PC-3 (cell line): Measurements from ENCODE around the gene MAPKAP1. TPM values are rescaled to one million over a fixed set of nuclear protein-coding genes. Genes with fewer than 3 reads are reported as not detected.
A peak's percentile ranks its signal among the peaks of the same experiment; 100 is the strongest.

ENCODE experiments used
- ATAC-seq: fragments of 200-7000 bp; cut with Tn5 transposase; 2 replicates; pipeline ENCODE4 v1.9.1; 2020; ENCODE audit warnings: mild to moderate bottlenecking, moderate library complexity
- BruUV-seq: library from RNA; stranded (reverse); fragments of 400-500 nt; replicated peaks from 2 replicates; lab custom pipeline; 2021; lab: Mats Ljungman, UMichigan
- CTCF ChIA-PET: fragments of 300-600 bp; sonication (Branson Sonifier 250); formaldehyde crosslinking; loops from one replicate; lab custom pipeline; 2022; ENCODE audit warnings: antibody characterized with exemption; lab: Charles Lee
- POLR2A ChIA-PET: fragments of 300-600 bp; sonication (Branson Sonifier 250); formaldehyde crosslinking; loops from one replicate; lab custom pipeline; 2022; ENCODE audit warnings: antibody characterized with exemption; ENCODE audit not compliant: unreplicated experiment; lab: Charles Lee
- DNase-seq: peaks from one replicate; pipeline ENCODE4 v3.0.0-alpha.2; 2015
- H2AFZ ChIP-seq: fragments of 300-600 bp; sonication (generic); 2 replicates; pipeline ENCODE4 v1.6.0; 2016; ENCODE audit warnings: antibody characterized with exemption, low read length
- H3F3A ChIP-seq: fragments of 300-600 bp; sonication (generic); one replicate; pipeline ENCODE4 v1.6.0; 2017; ENCODE audit warnings: antibody characterized with exemption, low read length, control low read depth, mild to moderate bottlenecking; ENCODE audit not compliant: unreplicated experiment
- H3K27ac ChIP-seq: fragments of 300-600 bp; sonication (generic); 2 replicates; pipeline ENCODE4 v1.5.1; 2016; ENCODE audit warnings: mild to moderate bottlenecking, low read length
- H3K27me3 ChIP-seq: fragments of 300-600 bp; sonication (generic); 2 replicates; pipeline ENCODE4 v1.6.1; 2016; ENCODE audit warnings: low read length, mixed read lengths
- H3K36me3 ChIP-seq: fragments of 300-600 bp; sonication (generic); 2 replicates; pipeline ENCODE4 v1.6.1; 2016; ENCODE audit warnings: low read depth, mixed run types, low read length, mixed read lengths
- H3K4me1 ChIP-seq: fragments of 300-600 bp; sonication (generic); 2 replicates; pipeline ENCODE4 v1.5.1; 2016; ENCODE audit warnings: low read length; ENCODE audit not compliant: insufficient read depth
- H3K4me2 ChIP-seq: fragments of 300-600 bp; sonication (generic); 2 replicates; pipeline ENCODE4 v1.6.0; 2016; ENCODE audit warnings: low read length
- H3K4me3 ChIP-seq: fragments of 300-600 bp; sonication (generic); 2 replicates; pipeline ENCODE4 v1.5.1; 2016; ENCODE audit warnings: mild to moderate bottlenecking, low read length, mixed read lengths
- H3K79me2 ChIP-seq: fragments of 300-600 bp; sonication (generic); 2 replicates; pipeline ENCODE4 v1.6.1; 2017; ENCODE audit warnings: low read length, mixed read lengths
- H3K9ac ChIP-seq: fragments of 300-600 bp; sonication (generic); 2 replicates; pipeline ENCODE4 v1.6.0; 2016; ENCODE audit warnings: mild to moderate bottlenecking, low read length
- H3K9me2 ChIP-seq: fragments of 300-600 bp; sonication (generic); replicated peaks from 2 replicates; pipeline ENCODE4 v1.6.1; 2016; ENCODE audit warnings: mixed run types, low read length, mixed read lengths
- H3K9me3 ChIP-seq: fragments of 300-600 bp; sonication (generic); 2 replicates; pipeline ENCODE4 v1.6.1; 2016; ENCODE audit warnings: low read length, mixed read lengths
- H4K20me1 ChIP-seq: fragments of 300-600 bp; sonication (generic); 2 replicates; pipeline ENCODE4 v1.6.1; 2016; ENCODE audit warnings: low read length, mixed read lengths
- EZH2 ChIP-seq: fragments of 300-600 bp; sonication (generic); IDR thresholded peaks from one replicate; pipeline ENCODE4 v1.6.1; 2017; ENCODE audit warnings: antibody characterized with exemption, mild to moderate bottlenecking, low read length; ENCODE audit not compliant: unreplicated experiment
- EZH2phosphoT487 ChIP-seq: fragments of 300-600 bp; sonication (generic); IDR thresholded peaks from 2 replicates; pipeline ENCODE4 v1.6.1; 2018; ENCODE audit warnings: mild to moderate bottlenecking, antibody characterized with exemption, low read length, borderline replicate concordance
- intact Hi-C: fragments of 100-400 bp; cut with micrococcal nuclease; formaldehyde crosslinking; loops from 2 replicates; pipeline ENCODE4 v1.9.0; 2023
- total RNA-seq: library from RNA; depleted of rRNA; stranded (reverse); fragments of >200 nt; gene quantifications from 2 replicates; pipeline ENCODE4 v1.2.3, GENCODE V29; 2014
- TF ChIP-seq, protein P1 (sequence below): fragments of 300-600 bp; sonication (generic); conservative IDR thresholded peaks from 2 replicates; pipeline ENCODE4 v1.5.1; 2017; ENCODE audit warnings: antibody characterized with exemption, low read depth, mild to moderate bottlenecking, low read length

Gene MAPKAP1
- total RNA-seq, 1 experiment from 2014 or later, result 128 TPM

DNA sequence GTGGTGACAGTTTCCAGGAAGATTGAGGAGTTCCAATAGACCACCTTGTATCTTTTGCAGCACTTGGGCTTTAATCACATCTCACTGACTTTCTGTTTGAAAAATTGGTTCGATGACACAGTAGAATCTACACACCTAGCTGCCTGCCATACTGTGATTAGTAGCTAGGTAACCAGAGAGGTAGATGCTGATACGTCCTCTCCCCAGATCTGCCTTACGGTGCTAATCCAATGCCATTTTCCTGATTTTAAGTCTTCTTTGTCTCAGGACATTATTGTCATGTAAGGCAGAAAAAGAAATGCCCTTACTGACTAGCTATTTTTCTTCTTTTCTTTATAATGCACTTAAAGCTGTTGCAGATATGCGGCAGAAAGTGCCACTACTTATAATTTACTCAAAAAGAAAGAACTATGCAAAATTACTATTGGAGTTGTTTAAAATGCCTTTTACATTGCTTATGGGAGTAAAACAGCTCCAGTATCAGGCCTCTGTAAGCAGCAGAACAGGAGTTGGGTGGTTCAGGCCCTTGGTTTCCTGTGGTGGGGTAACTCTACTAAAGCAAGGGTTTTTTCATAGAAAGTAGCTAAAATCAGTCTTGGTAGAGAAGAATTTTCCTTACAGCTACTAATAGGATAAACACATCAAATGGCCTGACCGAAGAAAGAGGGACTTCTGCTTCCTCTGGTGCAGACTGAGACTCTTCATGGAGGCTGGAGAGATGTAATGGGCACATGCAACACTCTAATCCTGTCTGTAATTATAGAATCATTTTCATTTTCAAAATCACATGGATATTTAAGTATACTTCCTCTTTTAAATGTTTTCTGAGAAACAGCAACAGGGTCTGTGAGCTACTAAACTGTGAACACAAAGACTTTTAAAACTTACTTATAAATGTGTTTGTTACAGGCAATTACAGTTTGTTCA lies 177.2 kb downstream of the MAPKAP1 start:
- Histone ChIP-seq H3K9me3 (no peaks in the 10 kb centered on the region), H3K9ac (no peak overlapping the region), H3K4me3 (no peak overlapping the region), H3F3A (no peaks in the 10 kb centered on the region), H3K79me2 (no peaks in the 10 kb centered on the region), H4K20me1 (no peaks in the 10 kb centered on the region), H3K9me2 (no peaks in the 10 kb centered on the region), H3K36me3 (no peaks in the 10 kb centered on the region), H2AFZ (no peak overlapping the region), H3K27me3 (no peaks in the 10 kb centered on the region), H3K27ac (no peak overlapping the region), H3K4me2 (no peak overlapping the region), H3K4me1 (peaks cover 17% of the 10 kb centered on the region)
- no TSS peak for BruUV-seq
- ChIA-PET POLR2A (no interaction called here), CTCF (interaction anchor here (0.6 kb wide), 1 partner anchor 11 kb away, joined by 3 read pairs; no protein-coding TSS in a partner anchor)
- TF ChIP-seq EZH2phosphoT487, result no peak
- TF ChIP-seq EZH2, result no peak
- TF ChIP-seq, protein P1, sequence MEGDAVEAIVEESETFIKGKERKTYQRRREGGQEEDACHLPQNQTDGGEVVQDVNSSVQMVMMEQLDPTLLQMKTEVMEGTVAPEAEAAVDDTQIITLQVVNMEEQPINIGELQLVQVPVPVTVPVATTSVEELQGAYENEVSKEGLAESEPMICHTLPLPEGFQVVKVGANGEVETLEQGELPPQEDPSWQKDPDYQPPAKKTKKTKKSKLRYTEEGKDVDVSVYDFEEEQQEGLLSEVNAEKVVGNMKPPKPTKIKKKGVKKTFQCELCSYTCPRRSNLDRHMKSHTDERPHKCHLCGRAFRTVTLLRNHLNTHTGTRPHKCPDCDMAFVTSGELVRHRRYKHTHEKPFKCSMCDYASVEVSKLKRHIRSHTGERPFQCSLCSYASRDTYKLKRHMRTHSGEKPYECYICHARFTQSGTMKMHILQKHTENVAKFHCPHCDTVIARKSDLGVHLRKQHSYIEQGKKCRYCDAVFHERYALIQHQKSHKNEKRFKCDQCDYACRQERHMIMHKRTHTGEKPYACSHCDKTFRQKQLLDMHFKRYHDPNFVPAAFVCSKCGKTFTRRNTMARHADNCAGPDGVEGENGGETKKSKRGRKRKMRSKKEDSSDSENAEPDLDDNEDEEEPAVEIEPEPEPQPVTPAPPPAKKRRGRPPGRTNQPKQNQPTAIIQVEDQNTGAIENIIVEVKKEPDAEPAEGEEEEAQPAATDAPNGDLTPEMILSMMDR, result no peak
- ATAC-seq, result no peak
- intact Hi-C loops, result no loop called here
- DNase-seq, result no peak

DNA sequence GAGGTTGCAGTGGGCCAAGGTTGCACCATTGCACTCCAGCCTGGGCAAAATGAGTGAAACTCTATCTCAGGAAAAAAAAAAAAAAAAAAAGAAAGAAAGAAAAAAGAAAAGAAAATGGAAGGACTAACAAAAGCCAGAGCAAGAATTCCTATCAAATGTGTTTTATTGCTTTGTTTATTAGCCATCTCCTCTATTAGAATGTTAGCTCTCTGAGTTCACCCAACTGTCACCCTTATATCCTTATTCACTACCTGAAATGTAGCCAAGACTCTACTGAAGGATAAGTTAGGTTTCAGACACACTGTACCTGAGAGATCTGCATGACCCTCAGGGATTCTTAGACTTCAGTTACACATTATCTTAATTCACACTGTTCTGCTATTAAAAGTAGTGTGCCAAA lies 177.9 kb downstream of the MAPKAP1 start:
- POLR2A ChIA-PET, result no interaction called here
- ATAC-seq (peak; percentile 53; the same call in 1 of the 2 replicates), DNase-seq (peak; percentile 17)
- Histone ChIP-seq H2AFZ (no peak overlapping the region), H3K4me3 (no peak overlapping the region), H3K9me2 (no peaks in the 10 kb centered on the region), H3K4me1 (peaks cover 17% of the 10 kb centered on the region), H4K20me1 (no peaks in the 10 kb centered on the region), H3K27ac (no peak overlapping the region), H3K4me2 (no peak overlapping the region), H3K9ac (no peak overlapping the region), H3K9me3 (no peaks in the 10 kb centered on the region), H3F3A (no peaks in the 10 kb centered on the region), H3K36me3 (no peaks in the 10 kb centered on the region), H3K79me2 (no peaks in the 10 kb centered on the region), H3K27me3 (no peaks in the 10 kb centered on the region)
- BruUV-seq, result no TSS peak
- TF ChIP-seq, protein P1, result no peak
- TF ChIP-seq EZH2phosphoT487, result no peak
- TF ChIP-seq EZH2, result no peak
- intact Hi-C loops, result no loop called here
- CTCF ChIA-PET, result interaction anchor here (0.6 kb wide), 1 partner anchor 12 kb away, joined by 3 read pairs; no protein-coding TSS in a partner anchor
